Transverse colon (tissue), 4 donors: ENCODE measurements around the gene KRT7. TPM values are rescaled to one million over a fixed set of nuclear protein-coding genes. Genes with fewer than 3 reads are reported as not detected.

Experiments
- DNase-seq: peaks from one replicate; pipeline ENCODE4 v3.0.0-alpha.2; 2019
- H3K27ac ChIP-seq, 4 donors: fragments of 200-600 bp; sonication (generic); 2 replicates each; pipeline ENCODE4 v1.5.1; 2016 to 2018; ENCODE audit warnings: inconsistent platforms in 4 of 4
- H3K27me3 ChIP-seq: fragments of 200-600 bp; sonication (generic); 2 replicates; pipeline ENCODE4 v1.5.1; 2017; ENCODE audit warnings: inconsistent platforms
- H3K36me3 ChIP-seq, 4 donors: fragments of 200-600 bp; sonication (generic); 2 replicates each; pipeline ENCODE4 v1.5.1; 2017 to 2019; ENCODE audit warnings: inconsistent platforms in 4 of 4
- H3K4me1 ChIP-seq, 4 donors: fragments of 200-600 bp; sonication (generic); 2 replicates each; pipeline ENCODE4 v1.5.1; 2017 to 2020; ENCODE audit warnings: inconsistent platforms in 4 of 4
- H3K4me3 ChIP-seq, 4 donors: fragments of 200-600 bp; sonication (generic); 1 replicate in 1 of 4; 2 replicates in 3 of 4; pipeline versions ENCODE4 v1.5.1 to v1.6.1; 2017 to 2019; ENCODE audit warnings: inconsistent platforms in 4 of 4
- H3K9me3 ChIP-seq, 2 donors: fragments of 200-600 bp; sonication (generic); 2 replicates each; pipeline ENCODE4 v1.5.1; 2017 to 2019; ENCODE audit warnings: inconsistent platforms in 2 of 2
- EP300 ChIP-seq: sonication (generic); formaldehyde crosslinking; IDR thresholded peaks from one replicate; pipeline ENCODE4 v1.6.1; 2017; ENCODE audit warnings: antibody characterized with exemption, low read depth
- POLR2A ChIP-seq: fragments of 450-650 bp; IDR thresholded peaks from one replicate; pipeline ENCODE4 v1.6.1; 2016; ENCODE audit warnings: antibody characterized with exemption, mild to moderate bottlenecking, moderate library complexity
- POLR2AphosphoS5 ChIP-seq, 3 donors: sonication (generic); formaldehyde crosslinking; IDR thresholded peaks; one replicate each; pipeline ENCODE4 v1.6.1; 2016; ENCODE audit warnings: antibody characterized with exemption in 3 of 3
- WGBS, 2 donors: methylation state at CpG; one replicate each; pipeline ENCODE4 v1.1.5; 2018; ENCODE audit warnings: low coverage in 1 of 2; 5-methylcytosine and 5-hydroxymethylcytosine counted together
- in situ Hi-C, 4 donors: fragments of 200-750 bp; cut with MboI; loops; one replicate each; pipeline versions ENCODE4 v1.15.0 to v1.15.1; 2017; ENCODE audit warnings: low sequenced_read_pairs in 3 of 4, low pct_ligation_motif_present in 1 of 4, low pct_unique_long_range_greater_than_20kb in 1 of 4
- intact Hi-C: fragments of 100-400 bp; cut with DNase I; formaldehyde crosslinking; loops from one replicate; pipeline ENCODE4 v1.15.1; 2023; ENCODE audit warnings: low total_unique reads
- total RNA-seq, 4 donors: library from RNA; depleted of rRNA; stranded (reverse); fragments of >200 nt; gene quantifications; one replicate each; pipeline ENCODE4 v1.1.0, GENCODE V29; 2016
- TF ChIP-seq, protein P1 (sequence below), 5 experiments: fragments of 200-600 bp in 3 of 5; fragments of 450-650 bp in 2 of 5; sonication (generic) in 3 of 5; IDR thresholded peaks; 1 replicate in 2 of 5; 2 replicates in 3 of 5; pipeline ENCODE4 v1.5.1; 2016 to 2017; ENCODE audit warnings: antibody characterized with exemption in 5 of 5, inconsistent platforms in 3 of 5, mild to moderate bottlenecking in 2 of 5, moderate library complexity in 1 of 5

KRT7 gene
- total RNA-seq, 4 donors from 2014 or later, result 0.75 to 1.6 (median 0.95) TPM; not detected in 1

GRCh38 chr12:52243856-52244614 lies 11.0 kb downstream of the KRT7 start:
- Histone ChIP-seq H3K9me3 (no peaks in the 10 kb centered on the region), H3K4me3 (no peak overlapping the region), H3K27me3 (peaks cover 2% of the 10 kb centered on the region), H3K27ac (peak overlapping the region; percentile 4 to 61 (median 32)), H3K36me3 (no peaks in the 10 kb centered on the region), H3K4me1 (peaks cover 11 to 28% (median 16%) of the 10 kb centered on the region in 4 donors)
- in situ Hi-C loops, result no loop called here
- 39 to 44% methylated on average over 5 to 11 of the region's 12 CpGs for WGBS, 2 donors
- peak; percentile 58 for DNase-seq
- intact Hi-C loops, result no loop called here
- TF ChIP-seq, protein P1, sequence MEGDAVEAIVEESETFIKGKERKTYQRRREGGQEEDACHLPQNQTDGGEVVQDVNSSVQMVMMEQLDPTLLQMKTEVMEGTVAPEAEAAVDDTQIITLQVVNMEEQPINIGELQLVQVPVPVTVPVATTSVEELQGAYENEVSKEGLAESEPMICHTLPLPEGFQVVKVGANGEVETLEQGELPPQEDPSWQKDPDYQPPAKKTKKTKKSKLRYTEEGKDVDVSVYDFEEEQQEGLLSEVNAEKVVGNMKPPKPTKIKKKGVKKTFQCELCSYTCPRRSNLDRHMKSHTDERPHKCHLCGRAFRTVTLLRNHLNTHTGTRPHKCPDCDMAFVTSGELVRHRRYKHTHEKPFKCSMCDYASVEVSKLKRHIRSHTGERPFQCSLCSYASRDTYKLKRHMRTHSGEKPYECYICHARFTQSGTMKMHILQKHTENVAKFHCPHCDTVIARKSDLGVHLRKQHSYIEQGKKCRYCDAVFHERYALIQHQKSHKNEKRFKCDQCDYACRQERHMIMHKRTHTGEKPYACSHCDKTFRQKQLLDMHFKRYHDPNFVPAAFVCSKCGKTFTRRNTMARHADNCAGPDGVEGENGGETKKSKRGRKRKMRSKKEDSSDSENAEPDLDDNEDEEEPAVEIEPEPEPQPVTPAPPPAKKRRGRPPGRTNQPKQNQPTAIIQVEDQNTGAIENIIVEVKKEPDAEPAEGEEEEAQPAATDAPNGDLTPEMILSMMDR (IDR thresholded peaks at IDR 0.05), result no peak
- TF ChIP-seq EP300 (no peak), POLR2A (no peak), POLR2AphosphoS5 (IDR thresholded peaks at IDR 0.05) (no peak)

DNA sequence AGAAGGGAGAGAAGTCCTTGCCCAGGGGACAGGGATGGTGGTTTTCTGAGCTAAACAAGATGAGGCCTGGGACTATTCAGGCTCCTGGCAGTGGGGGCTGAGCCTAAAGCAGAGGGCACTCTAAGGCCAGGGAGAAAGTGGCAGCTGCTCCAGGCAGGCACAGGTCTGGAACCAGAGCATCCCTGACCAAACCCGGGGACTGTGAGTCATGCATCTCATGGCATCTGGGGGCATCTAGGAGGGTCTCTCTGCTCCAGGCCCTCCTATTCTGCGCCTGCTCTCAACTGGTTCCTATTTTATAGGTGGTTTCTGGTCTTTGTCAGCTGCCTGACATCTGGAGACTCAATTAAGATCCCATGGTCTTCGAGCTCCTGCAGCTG lies 11.6 kb downstream of the KRT7 start:
- Histone ChIP-seq H3K9me3 (no peaks in the 10 kb centered on the region), H3K36me3 (no peaks in the 10 kb centered on the region), H3K4me1 (peaks cover 11 to 28% (median 16%) of the 10 kb centered on the region in 4 donors), H3K27me3 (peaks cover 8% of the 10 kb centered on the region), H3K4me3 (no peak overlapping the region), H3K27ac (peak overlapping the region; percentile 4 to 61 (median 32))
- in situ Hi-C loops, result no loop called here
- intact Hi-C loops, result no loop called here
- DNase-seq, result no peak
- TF ChIP-seq POLR2AphosphoS5 (IDR thresholded peaks at IDR 0.05), result no peak
- TF ChIP-seq, protein P1 (IDR thresholded peaks at IDR 0.05), result no peak
- TF ChIP-seq POLR2A, result no peak
- TF ChIP-seq EP300, result no peak
- 20 to 60% methylated on average over 1 to 3 of the region's 3 CpGs for WGBS, 2 donors

GRCh38 chr12:52245259-52245961 lies 12.4 kb downstream of the KRT7 start:
- H3K4me3 ChIP-seq, result no peak overlapping the region
- H3K4me1 ChIP-seq, result peaks cover 11 to 28% (median 16%) of the 10 kb centered on the region in 4 donors
- intact Hi-C loops (no loop called here), in situ Hi-C loops (no loop called here)
- H3K36me3 ChIP-seq, result no peaks in the 10 kb centered on the region
- TF ChIP-seq EP300 (no peak), POLR2A (no peak), POLR2AphosphoS5 (IDR thresholded peaks at IDR 0.05) (no peak)
- TF ChIP-seq, protein P1 (IDR thresholded peaks at IDR 0.05), result no peak
- DNase-seq, result no peak
- H3K27me3 ChIP-seq, result peaks cover 16% of the 10 kb centered on the region
- no peaks in the 10 kb centered on the region for H3K9me3 ChIP-seq
- 90 to 95% methylated on average over 16 to 20 of the region's 20 CpGs for WGBS, 2 donors
- H3K27ac ChIP-seq, result no peak overlapping the region

- H3K27ac ChIP-seq, result no peak overlapping the region
- H3K36me3 ChIP-seq, result no peaks in the 10 kb centered on the region
- no peak for DNase-seq
- H3K27me3 ChIP-seq, result peaks cover 20% of the 10 kb centered on the region
- in situ Hi-C loops, result no loop called here
- intact Hi-C loops, result no loop called here
- TF ChIP-seq POLR2A (no peak), POLR2AphosphoS5 (IDR thresholded peaks at IDR 0.05) (no peak), EP300 (no peak)
- TF ChIP-seq, protein P1 (IDR thresholded peaks at IDR 0.05), result no peak
- no peaks in the 10 kb centered on the region for H3K9me3 ChIP-seq
- no peak overlapping the region for H3K4me3 ChIP-seq
- 40 to 83% methylated on average over 2 to 7 of the region's 7 CpGs for whole genome bisulfite sequencing, 2 donors
- H3K4me1 ChIP-seq, result peaks cover 11 to 28% (median 16%) of the 10 kb centered on the region in 4 donors
Observed at GRCh38 chr12:52245962-52246569, 13.0 kb downstream of the KRT7 start.
